ENCODE data around the gene ABLIM2. TPM values are rescaled to one million over a fixed set of nuclear protein-coding genes. Genes with fewer than 3 reads are reported as not detected.

ABLIM2 gene
- polyA plus RNA-seq, 1 donor from 2014 or later, result 14.9 TPM

GRCh38 chr4:8108261-8108660 is 50.4 kb downstream of the ABLIM2 start:
- Histone ChIP-seq H3K9me2 (ENCODE audit: insufficient read depth, low read length) (no peaks in the 10 kb centered on the region), H3K4me3 (ENCODE audit: low read length) (no peak overlapping the region), H3K27me3 (ENCODE audit: insufficient read depth, low read depth, low read length) (no peaks in the 10 kb centered on the region), H3K79me2 (replicated peaks; ENCODE audit: insufficient read depth, low read length) (no peaks in the 10 kb centered on the region), H3K27ac (ENCODE audit: low read length) (no peak overlapping the region), H3K4me2 (ENCODE audit: low read length) (no peak overlapping the region), H3K9me3 (ENCODE audit: low read length) (no peaks in the 10 kb centered on the region), H4K20me1 (ENCODE audit: insufficient read depth) (no peaks in the 10 kb centered on the region), H3K9ac (ENCODE audit: low read length) (no peak overlapping the region), H2AFZ (ENCODE audit: low read depth, low read length) (no peak overlapping the region), H3F3A (ENCODE audit: insufficient read depth, low read length, poor library complexity, severe bottlenecking) (no peaks in the 10 kb centered on the region), H3K36me3 (ENCODE audit: insufficient read depth, low read length) (no peaks in the 10 kb centered on the region)
- TF ChIP-seq MXI1 (conservative IDR thresholded peaks at IDR 0.05; ENCODE audit: poor library complexity, severe bottlenecking), result no peak
- no peak for TF ChIP-seq TAF1 (IDR thresholded peaks at IDR 0.05; ENCODE audit: low read depth)
- TF ChIP-seq SMC3 (conservative IDR thresholded peaks at IDR 0.05; ENCODE audit: poor library complexity), result no peak

GRCh38 chr4:8107146-8107657 is 51.4 kb downstream of the ABLIM2 start:
- no peaks in the 10 kb centered on the region for H3K27me3 ChIP-seq (ENCODE audit: insufficient read depth, low read depth, low read length)
- no peaks in the 10 kb centered on the region for H4K20me1 ChIP-seq (ENCODE audit: insufficient read depth)
- no peak for TF ChIP-seq POLR2AphosphoS5 (IDR thresholded peaks at IDR 0.05)
- TF ChIP-seq CTCF (IDR thresholded peaks at IDR 0.05; ENCODE audit: poor library complexity, severe bottlenecking), result no peak
- no peak for TF ChIP-seq EZH2 (IDR thresholded peaks at IDR 0.05; ENCODE audit: borderline replicate concordance, insufficient read depth, low read length, poor library complexity, severe bottlenecking)
- no peak for TF ChIP-seq EP300 (conservative IDR thresholded peaks at IDR 0.05; ENCODE audit: poor library complexity, severe bottlenecking)
- no peak for TF ChIP-seq TAF1 (IDR thresholded peaks at IDR 0.05; ENCODE audit: low read depth)
- no peak for TF ChIP-seq SMC3 (conservative IDR thresholded peaks at IDR 0.05; ENCODE audit: poor library complexity)
- TF ChIP-seq RAD21 (conservative IDR thresholded peaks at IDR 0.05), result no peak
- TF ChIP-seq MXI1 (conservative IDR thresholded peaks at IDR 0.05; ENCODE audit: poor library complexity, severe bottlenecking), result no peak
- no peaks in the 10 kb centered on the region for H3K9me3 ChIP-seq (ENCODE audit: low read length)
- no peaks in the 10 kb centered on the region for H3K9me2 ChIP-seq (ENCODE audit: insufficient read depth, low read length)
- no peak overlapping the region for H3K9ac ChIP-seq (ENCODE audit: low read length)
- H3K4me3 ChIP-seq (ENCODE audit: low read length), result no peak overlapping the region
- H2AFZ ChIP-seq (ENCODE audit: low read depth, low read length), result no peak overlapping the region
- H3F3A ChIP-seq (ENCODE audit: insufficient read depth, low read length, poor library complexity, severe bottlenecking), result no peaks in the 10 kb centered on the region
- H3K79me2 ChIP-seq (replicated peaks; ENCODE audit: insufficient read depth, low read length), result no peaks in the 10 kb centered on the region
- no peak overlapping the region for H3K4me2 ChIP-seq (ENCODE audit: low read length)
- H3K27ac ChIP-seq (ENCODE audit: low read length), result no peak overlapping the region
- H3K36me3 ChIP-seq (ENCODE audit: insufficient read depth, low read length), result no peaks in the 10 kb centered on the region

GRCh38 chr4:8106451-8107025 is 52.1 kb downstream of the ABLIM2 start:
- Histone ChIP-seq H3K9me2 (ENCODE audit: insufficient read depth, low read length) (no peaks in the 10 kb centered on the region), H3K79me2 (replicated peaks; ENCODE audit: insufficient read depth, low read length) (no peaks in the 10 kb centered on the region)
- TF ChIP-seq TAF1 (IDR thresholded peaks at IDR 0.05; ENCODE audit: low read depth) (no peak), MXI1 (conservative IDR thresholded peaks at IDR 0.05; ENCODE audit: poor library complexity, severe bottlenecking) (no peak), CTCF (IDR thresholded peaks at IDR 0.05; ENCODE audit: poor library complexity, severe bottlenecking) (no peak), EP300 (conservative IDR thresholded peaks at IDR 0.05; ENCODE audit: poor library complexity, severe bottlenecking) (no peak), REST (IDR thresholded peaks at IDR 0.05; ENCODE audit: borderline replicate concordance) (no peak), EZH2 (IDR thresholded peaks at IDR 0.05; ENCODE audit: borderline replicate concordance, insufficient read depth, low read length, poor library complexity, severe bottlenecking) (no peak), POLR2AphosphoS5 (IDR thresholded peaks at IDR 0.05) (no peak), SMC3 (conservative IDR thresholded peaks at IDR 0.05; ENCODE audit: poor library complexity) (no peak), RAD21 (conservative IDR thresholded peaks at IDR 0.05) (no peak)

More at GRCh38 chr4:8106451-8107025, 52.1 kb downstream of the ABLIM2 start:
- Histone ChIP-seq H3K27ac (ENCODE audit: low read length) (no peak overlapping the region), H3K9me3 (ENCODE audit: low read length) (no peaks in the 10 kb centered on the region), H3K36me3 (ENCODE audit: insufficient read depth, low read length) (no peaks in the 10 kb centered on the region), H4K20me1 (ENCODE audit: insufficient read depth) (no peaks in the 10 kb centered on the region), H3F3A (ENCODE audit: insufficient read depth, low read length, poor library complexity, severe bottlenecking) (no peaks in the 10 kb centered on the region), H2AFZ (ENCODE audit: low read depth, low read length) (no peak overlapping the region), H3K27me3 (ENCODE audit: insufficient read depth, low read depth, low read length) (no peaks in the 10 kb centered on the region), H3K9ac (ENCODE audit: low read length) (no peak overlapping the region), H3K4me2 (ENCODE audit: low read length) (no peak overlapping the region), H3K4me3 (ENCODE audit: low read length) (no peak overlapping the region)

Data from neural cell (in vitro differentiated cells).